ENCODE results near the gene GABRD. TPM values are rescaled to one million over a fixed set of nuclear protein-coding genes. Genes with fewer than 3 reads are reported as not detected.

The GABRD gene
- polyA plus RNA-seq, 1 experiment, result not detected

Other genes starting within 250 kb of the GABRD start
- 44.3 and 61.6 TPM in 2 replicates for gene NADK, start 240.9 kb upstream of the GABRD start, polyA plus RNA-seq (2011; rRNA removed)
- gene GNB1, start 128.3 kb upstream of the GABRD start, polyA plus RNA-seq (2011; rRNA removed), result 487 and 566 TPM in 2 replicates
- 0.31 and 0.45 TPM in 2 replicates for gene CALML6, start 104.1 kb upstream of the GABRD start, polyA plus RNA-seq (2011; rRNA removed)
- gene TMEM52, start 100.1 kb upstream of the GABRD start, polyA plus RNA-seq (2011; rRNA removed), result 0.28 and 1.0 TPM in 2 replicates
- gene CFAP74, start 15.6 kb upstream of the GABRD start, polyA plus RNA-seq (2011; rRNA removed), result not detected in 2 replicates
- 1.8 and 2.3 TPM in 2 replicates for gene PRKCZ, start 31.1 kb downstream of the GABRD start, polyA plus RNA-seq (2011; rRNA removed)
- 11.9 and 18.7 TPM in 2 replicates for gene FAAP20, start 175.4 kb downstream of the GABRD start, polyA plus RNA-seq (2011; rRNA removed)
- gene SKI, start 209.0 kb downstream of the GABRD start, polyA plus RNA-seq (2011; rRNA removed), result 5.1 and 6.3 TPM in 2 replicates

All from BJ (cell line).